B cell (primary cell): ENCODE results near the gene ERBB4. TPM values are rescaled to one million over a fixed set of nuclear protein-coding genes. Genes with fewer than 3 reads are reported as not detected.

Experiments
- ATAC-seq: fragments of 200-7000 bp; cut with Tn5 transposase; one replicate; pipeline ENCODE4 v1.10.0; 2021; ENCODE audit warnings: low read depth, mild to moderate bottlenecking, moderate number of reproducible peaks, moderate library complexity
- CTCF ChIA-PET: fragments of 350-600 bp; sonication (Branson Sonifier 250); formaldehyde crosslinking; loops from one replicate; lab custom pipeline; 2021; ENCODE audit warnings: antibody characterized with exemption, inconsistent platforms; lab: Charles Lee
- POLR2A ChIA-PET: fragments of 350-600 bp; sonication (Branson Sonifier 250); formaldehyde crosslinking; loops from one replicate; lab custom pipeline; 2021; ENCODE audit warnings: antibody characterized with exemption; lab: Charles Lee
- DNase-seq: peaks from one replicate; pipeline ENCODE4 v3.0.0; 2013
- H2AFZ ChIP-seq: 2 replicates; pipeline ENCODE4 v1.6.1; 2012; ENCODE audit warnings: mild to moderate bottlenecking, low read depth, low read length; ENCODE audit not compliant: insufficient read depth, poor library complexity, severe bottlenecking
- H3K27ac ChIP-seq, 2 donors: 1 replicate in 1 of 2; 2 replicates in 1 of 2; pipeline ENCODE4 v1.5.1; 2012 to 2013; ENCODE audit warnings: low read length in 2 of 2, mild to moderate bottlenecking in 2 of 2, moderate library complexity in 1 of 2
- H3K27me3 ChIP-seq, 4 experiments: fragments of 200-600 bp in 1 of 4; sonication (generic) in 1 of 4; replicated peaks in 1 of 4; 1 replicate in 2 of 4; 2 replicates in 2 of 4; pipeline versions ENCODE4 v1.6.1 to v1.7.0; 2013 to 2016; ENCODE audit warnings: low read length in 3 of 4, mild to moderate bottlenecking in 2 of 4, mixed read lengths in 1 of 4, moderate library complexity in 1 of 4; ENCODE audit not compliant: insufficient read depth in 4 of 4, control insufficient read depth in 3 of 4; ENCODE audit errors: control extremely low read depth in 1 of 4
- H3K36me3 ChIP-seq, 2 experiments: replicated peaks in 1 of 2; 1 replicate in 1 of 2; 2 replicates in 1 of 2; pipeline versions ENCODE4 v1.6.1 to v1.7.1; 2013; ENCODE audit warnings: low read length in 1 of 2; ENCODE audit not compliant: insufficient read depth in 2 of 2, control insufficient read depth in 1 of 2; ENCODE audit errors: control extremely low read depth in 1 of 2, extremely low read depth in 1 of 2
- H3K4me1 ChIP-seq, 2 donors: fragments of 200-600 bp in 1 of 2; sonication (generic) in 1 of 2; 1 replicate in 1 of 2; 2 replicates in 1 of 2; pipeline versions ENCODE4 v1.5.1 to v1.6.1; 2013 to 2017; ENCODE audit warnings: low read length in 2 of 2; ENCODE audit not compliant: control insufficient read depth in 2 of 2, insufficient read depth in 2 of 2
- H3K4me2 ChIP-seq: replicated peaks from 2 replicates; pipeline ENCODE3; 2012; ENCODE audit warnings: mild to moderate bottlenecking, low read depth, low read length; ENCODE audit not compliant: poor library complexity, severe bottlenecking
- H3K4me3 ChIP-seq, 5 experiments: fragments of 200-600 bp in 1 of 5; sonication (generic) in 1 of 5; 1 replicate in 3 of 5; 2 replicates in 2 of 5; pipeline versions ENCODE4 v1.5.1 to v1.7.0; 2011 to 2016; ENCODE audit warnings: low read length in 4 of 5, mild to moderate bottlenecking in 4 of 5, low read depth in 2 of 5, control low read depth in 1 of 5, moderate library complexity in 1 of 5; ENCODE audit not compliant: insufficient read depth in 1 of 5; ENCODE audit errors: control extremely low read depth in 1 of 5, extremely low read depth in 1 of 5
- H3K79me2 ChIP-seq: fragments of 200-600 bp; sonication (generic); one replicate; pipeline ENCODE4 v1.6.0; 2016; ENCODE audit warnings: low read length; ENCODE audit not compliant: control insufficient read depth, insufficient read depth
- H3K9ac ChIP-seq: fragments of 200-600 bp; sonication (generic); 2 replicates; pipeline ENCODE4 v1.6.1; 2017; ENCODE audit warnings: mild to moderate bottlenecking, low read length, moderate library complexity
- H3K9me3 ChIP-seq, 3 donors: one replicate each; pipeline versions ENCODE4 v1.6.1 to v1.7.1; 2013; ENCODE audit warnings: low read length in 2 of 3; ENCODE audit not compliant: control insufficient read depth in 2 of 3, insufficient read depth in 1 of 3; ENCODE audit errors: control extremely low read depth in 1 of 3
- H4K20me1 ChIP-seq: 2 replicates; pipeline ENCODE4 v1.6.0; 2012; ENCODE audit warnings: mild to moderate bottlenecking, low read length; ENCODE audit not compliant: insufficient read depth, control insufficient read depth, poor library complexity, severe bottlenecking
- H3K27ac Mint-ChIP-seq: one replicate; pipeline ENCODE4 v1.8.0; 2021; ENCODE audit warnings: mixed read lengths
- H3K27me3 Mint-ChIP-seq: one replicate; pipeline ENCODE4 v1.8.0; 2021; ENCODE audit warnings: mixed read lengths
- H3K4me1 Mint-ChIP-seq: one replicate; pipeline ENCODE4 v1.8.0; 2021; ENCODE audit warnings: mixed read lengths
- H3K4me3 Mint-ChIP-seq: one replicate; pipeline ENCODE4 v1.8.0; 2021; ENCODE audit warnings: mixed read lengths
- H3K9me3 Mint-ChIP-seq: one replicate; pipeline ENCODE4 v1.8.0; 2022; ENCODE audit warnings: mixed read lengths; ENCODE audit not compliant: insufficient read depth
- CTCF ChIP-seq: fragments of 200-600 bp; IDR thresholded peaks from one replicate; pipeline ENCODE4 v1.8.0; 2022; ENCODE audit warnings: antibody characterized with exemption, mild to moderate bottlenecking
- EZH2 ChIP-seq: IDR thresholded peaks from 2 replicates; pipeline ENCODE4 v1.6.1; 2012; ENCODE audit warnings: borderline replicate concordance, low read depth, mild to moderate bottlenecking, moderate library complexity, low read length; ENCODE audit not compliant: insufficient read depth, poor library complexity, severe bottlenecking
- WGBS: methylation state at CpG from one replicate; pipeline ENCODE4 v1.1.5; 2013; ENCODE audit warnings: missing lambda C conversion rate; ENCODE audit not compliant: insufficient coverage; 5-methylcytosine and 5-hydroxymethylcytosine counted together
- intact Hi-C: fragments of 100-400 bp; cut with micrococcal nuclease; formaldehyde crosslinking; loops from one replicate; pipeline ENCODE4 v1.10.0; 2022
- polyA plus RNA-seq: library from polyadenylated mRNA; depleted of rRNA; stranded (reverse); fragments of >200 nt; gene quantifications from 2 replicates; pipeline ENCODE4 v1.2.3, GENCODE V29; 2012
- total RNA-seq, 2 donors: library from RNA; stranded (reverse); fragments of 120-200 nt in 1 of 2; gene quantifications; 1 replicate in 1 of 2; 2 replicates in 1 of 2; pipeline versions ENCODE4 v1.2.3 to v1.2.4, GENCODE V29; 2013 to 2022

ERBB4 gene
- total and polyA plus RNA-seq, 2 donors (not counting 1 experiment from before 2014, with no cell fraction given): not detected

DNA sequence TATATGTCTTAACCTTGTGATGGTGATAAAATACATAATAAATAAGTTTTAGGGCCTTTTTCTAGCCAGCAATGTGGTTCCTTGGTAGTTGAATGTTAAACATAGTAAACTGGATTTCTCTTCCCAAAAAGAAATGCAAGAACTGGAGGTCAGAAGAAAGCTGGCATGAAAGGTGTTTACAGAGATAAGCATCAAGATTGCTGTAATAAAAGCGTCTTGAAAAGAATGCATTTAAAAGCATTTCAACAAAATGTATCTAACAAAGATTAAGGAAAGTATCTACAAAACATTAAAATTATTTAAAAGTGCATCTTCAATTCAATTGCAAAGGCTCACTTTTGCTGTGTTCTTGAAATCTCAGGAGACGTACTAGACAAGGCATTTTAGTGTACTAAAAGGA lies 419.0 kb downstream of the ERBB4 start:
- Mint-ChIP-seq H3K27me3 (no peaks in the 10 kb centered on the region), H3K4me3 (no peak overlapping the region), H3K27ac (no peak overlapping the region), H3K4me1 (no peaks in the 10 kb centered on the region), H3K9me3 (no peaks in the 10 kb centered on the region)
- Histone ChIP-seq H3K9me3 (no peaks in the 10 kb centered on the region), H3K9ac (no peak overlapping the region), H2AFZ (no peak overlapping the region), H3K27ac (no peak overlapping the region), H3K27me3 (no peaks in the 10 kb centered on the region), H3K79me2 (no peaks in the 10 kb centered on the region), H3K4me1 (no peaks in the 10 kb centered on the region), H4K20me1 (no peaks in the 10 kb centered on the region), H3K36me3 (no peaks in the 10 kb centered on the region), H3K4me3 (no peak overlapping the region), H3K4me2 (no peak overlapping the region)
- WGBS: 83% methylated on average over 1 of the region's 2 CpGs
- TF ChIP-seq CTCF (no peak), EZH2 (no peak)
- ChIA-PET POLR2A (no interaction called here), CTCF (no interaction called here)
- intact Hi-C loops: no loop called here
- no peak for DNase-seq
- ATAC-seq: no peak

DNA sequence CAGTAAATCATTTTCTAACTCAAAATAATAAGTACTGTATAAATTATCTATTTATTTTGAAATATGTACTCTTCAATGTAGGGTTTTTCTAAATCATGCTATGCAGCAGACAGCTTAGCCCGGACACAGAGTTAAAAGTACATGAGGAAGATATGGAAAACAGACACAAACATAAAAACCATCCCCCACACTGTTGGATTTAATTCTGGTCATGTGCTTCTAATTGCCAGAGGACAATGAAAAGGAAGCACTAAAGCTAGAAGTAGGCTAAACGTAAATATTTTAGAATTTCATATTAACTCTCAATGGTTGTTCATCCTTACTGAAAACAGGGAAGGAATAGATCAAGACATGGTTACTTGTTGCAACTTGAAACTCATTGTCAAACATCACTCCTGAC lies 420.7 kb downstream of the ERBB4 start:
- no peak overlapping the region for H3K27ac Mint-ChIP-seq
- CTCF ChIA-PET: no interaction called here
- intact Hi-C loops: no loop called here

More for the DNA sequence above, 420.7 kb downstream of the ERBB4 start:
- no peaks in the 10 kb centered on the region for H3K9me3 Mint-ChIP-seq
- Histone ChIP-seq H3K27ac (no peak overlapping the region), H3K36me3 (no peaks in the 10 kb centered on the region), H3K9ac (no peak overlapping the region), H3K9me3 (no peaks in the 10 kb centered on the region), H3K27me3 (no peaks in the 10 kb centered on the region), H2AFZ (no peak overlapping the region), H3K4me1 (no peaks in the 10 kb centered on the region), H4K20me1 (no peaks in the 10 kb centered on the region), H3K4me3 (no peak overlapping the region), H3K79me2 (no peaks in the 10 kb centered on the region), H3K4me2 (no peak overlapping the region)
- DNase-seq: no peak
- no peaks in the 10 kb centered on the region for H3K4me1 Mint-ChIP-seq
- TF ChIP-seq EZH2 (no peak), CTCF (no peak)
- POLR2A ChIA-PET: no interaction called here
- ATAC-seq: no peak
- H3K4me3 Mint-ChIP-seq: no peak overlapping the region
- no peaks in the 10 kb centered on the region for H3K27me3 Mint-ChIP-seq
- WGBS: no CpG with 5 or more reads among the region's 2 CpGs
